ENCODE measurements around the gene DDAH1. TPM values are rescaled to one million over a fixed set of nuclear protein-coding genes. Genes with fewer than 3 reads are reported as not detected.

The DDAH1 gene
- total RNA-seq, 1 donor: 89.0 TPM

GRCh38 chr1:85268801-85269585 lies 196.0 kb downstream of the DDAH1 start:
- no peak for DNase-seq (ENCODE audit: insufficient read length, low spot score, missing footprints)
- no peak for TF ChIP-seq CTCF (IDR thresholded peaks at IDR 0.05; ENCODE audit: extremely low read depth, low read depth, low read length)
- peaks cover 58% of the 10 kb centered on the region for H3K79me2 ChIP-seq (ENCODE audit: insufficient read depth, low read length)

More at GRCh38 chr1:85268801-85269585, 196.0 kb downstream of the DDAH1 start:
- H3K27ac ChIP-seq (ENCODE audit: low read depth, low read length): no peak overlapping the region
- no peaks in the 10 kb centered on the region for H3K9me3 ChIP-seq (ENCODE audit: low read depth, low read length)
- no peaks in the 10 kb centered on the region for H3K27me3 ChIP-seq (ENCODE audit: insufficient read depth, low read length)
- no peak overlapping the region for H3K4me2 ChIP-seq (ENCODE audit: insufficient read depth, low read length)
- H3K4me3 ChIP-seq (ENCODE audit: insufficient read depth, low read length): no peak overlapping the region
- H4K20me1 ChIP-seq (ENCODE audit: insufficient read depth, low read length): peaks cover 21% of the 10 kb centered on the region
- H3K36me3 ChIP-seq (ENCODE audit: insufficient read depth, low read length): peaks cover 61% of the 10 kb centered on the region
- no peak overlapping the region for H2AFZ ChIP-seq (ENCODE audit: low read length)
- peaks cover 11% of the 10 kb centered on the region for H3K4me1 ChIP-seq (ENCODE audit: insufficient read depth, low read length)

Small RNA genes lying within 50 kb of the gene (small RNA-seq; reads per million reads assigned to genes)
- gene RF00019: not detected

Other genes starting within 250 kb of the DDAH1 start
- gene C1orf52, start 205.5 kb downstream of the DDAH1 start, total RNA-seq: 11.2 and 13.0 TPM in 2 replicates
- 30.4 and 35.7 TPM in 2 replicates for gene BCL10, start 188.5 kb downstream of the DDAH1 start, total RNA-seq
- gene CCN1, start 115.6 kb upstream of the DDAH1 start, total RNA-seq: 58.9 and 81.8 TPM in 2 replicates
- gene ZNHIT6, start 243.3 kb upstream of the DDAH1 start, total RNA-seq: 13.4 and 14.4 TPM in 2 replicates

Data from osteoblast (primary cell).